ENCODE results near the gene PDIA6.

The PDIA6 gene

GRCh38 chr2:10802657-10803056 is 9.9 kb downstream of the PDIA6 start:
- Histone ChIP-seq H3K9me2 (replicated peaks; ENCODE audit: insufficient read depth, low read length) (no peaks in the 10 kb centered on the region), H3K4me2 (ENCODE audit: low read depth, low read length, poor library complexity, severe bottlenecking) (no peak overlapping the region), H2AFZ (ENCODE audit: low read depth, low read length, severe bottlenecking) (no peak overlapping the region), H3K27ac (ENCODE audit: low read depth, low read length) (no peak overlapping the region), H4K20me1 (ENCODE audit: low read depth, low read length) (peaks cover 30% of the 10 kb centered on the region), H3K79me2 (ENCODE audit: insufficient read depth, low read length) (peaks cover 83% of the 10 kb centered on the region), H3K9me3 (ENCODE audit: insufficient read depth, low read length) (no peaks in the 10 kb centered on the region), H3K9ac (ENCODE audit: low read length) (no peak overlapping the region), H3F3A (ENCODE audit: insufficient read depth) (peaks cover 3% of the 10 kb centered on the region), H3K27me3 (ENCODE audit: low read length) (no peaks in the 10 kb centered on the region), H3K4me3 (ENCODE audit: insufficient read depth, low read length, poor library complexity, severe bottlenecking) (no peak overlapping the region), H3K36me3 (ENCODE audit: low read length) (peaks cover 39% of the 10 kb centered on the region; the same call in 1 of the 2 replicates)
- TF ChIP-seq EZH2phosphoT487 (conservative IDR thresholded peaks at IDR 0.05; ENCODE audit: low read length) (no peak), CTCF (IDR thresholded peaks at IDR 0.05; ENCODE audit: insufficient read depth, low read length, poor library complexity, severe bottlenecking) (no peak)

GRCh38 chr2:10800163-10800562 is 12.4 kb downstream of the PDIA6 start:
- peaks cover 48% of the 10 kb centered on the region for H3K36me3 ChIP-seq (ENCODE audit: low read length)
- no peaks in the 10 kb centered on the region for H3K9me2 ChIP-seq (replicated peaks; ENCODE audit: insufficient read depth, low read length)
- no peak overlapping the region for H2AFZ ChIP-seq (ENCODE audit: low read depth, low read length, severe bottlenecking)
- no peak overlapping the region for H3K9ac ChIP-seq (ENCODE audit: low read length)
- no peaks in the 10 kb centered on the region for H3K27me3 ChIP-seq (ENCODE audit: low read length)
- no peak for TF ChIP-seq CTCF (IDR thresholded peaks at IDR 0.05; ENCODE audit: insufficient read depth, low read length, poor library complexity, severe bottlenecking)
- no peak for TF ChIP-seq EZH2phosphoT487 (conservative IDR thresholded peaks at IDR 0.05; ENCODE audit: low read length)
- peaks cover 85% of the 10 kb centered on the region for H3K79me2 ChIP-seq (ENCODE audit: insufficient read depth, low read length)
- peaks cover 33% of the 10 kb centered on the region for H4K20me1 ChIP-seq (ENCODE audit: low read depth, low read length)
- H3K27ac ChIP-seq (ENCODE audit: low read depth, low read length), result no peak overlapping the region; the same call in 1 of the 2 replicates
- peaks cover 3% of the 10 kb centered on the region; the same call in 1 of the 2 replicates for H3F3A ChIP-seq (ENCODE audit: insufficient read depth)
- no peak overlapping the region for H3K4me2 ChIP-seq (ENCODE audit: low read depth, low read length, poor library complexity, severe bottlenecking)
- H3K4me3 ChIP-seq (ENCODE audit: insufficient read depth, low read length, poor library complexity, severe bottlenecking), result no peak overlapping the region
- H3K9me3 ChIP-seq (ENCODE audit: insufficient read depth, low read length), result no peaks in the 10 kb centered on the region

- Histone ChIP-seq H3K4me2 (ENCODE audit: low read depth, low read length, poor library complexity, severe bottlenecking) (no peak overlapping the region), H3K9ac (ENCODE audit: low read length) (no peak overlapping the region), H2AFZ (ENCODE audit: low read depth, low read length, severe bottlenecking) (no peak overlapping the region), H3K9me3 (ENCODE audit: insufficient read depth, low read length) (no peaks in the 10 kb centered on the region), H3F3A (ENCODE audit: insufficient read depth) (peaks cover 3% of the 10 kb centered on the region; the same call in 1 of the 2 replicates), H3K9me2 (replicated peaks; ENCODE audit: insufficient read depth, low read length) (no peaks in the 10 kb centered on the region), H3K79me2 (ENCODE audit: insufficient read depth, low read length) (peaks cover 86% of the 10 kb centered on the region), H4K20me1 (ENCODE audit: low read depth, low read length) (peaks cover 33% of the 10 kb centered on the region), H3K36me3 (ENCODE audit: low read length) (peaks cover 53% of the 10 kb centered on the region), H3K27me3 (ENCODE audit: low read length) (no peaks in the 10 kb centered on the region), H3K4me3 (ENCODE audit: insufficient read depth, low read length, poor library complexity, severe bottlenecking) (no peak overlapping the region), H3K27ac (ENCODE audit: low read depth, low read length) (no peak overlapping the region)
- no peak for TF ChIP-seq EZH2phosphoT487 (conservative IDR thresholded peaks at IDR 0.05; ENCODE audit: low read length)
- TF ChIP-seq CTCF (IDR thresholded peaks at IDR 0.05; ENCODE audit: insufficient read depth, low read length, poor library complexity, severe bottlenecking), result no peak
These were observed 13.8 kb downstream of the PDIA6 start for GRCh38 chr2:10798783-10799182.
